ENCODE results near the gene KRTCAP2. TPM values are rescaled to one million over a fixed set of nuclear protein-coding genes. Genes with fewer than 3 reads are reported as not detected.

The KRTCAP2 gene
- total and polyA plus RNA-seq, 10 of the 15 experiments (the other 5 are each of a cell fraction or from before 2014, with no cell fraction given), result 61.3 to 238 (median 141) TPM

DNA sequence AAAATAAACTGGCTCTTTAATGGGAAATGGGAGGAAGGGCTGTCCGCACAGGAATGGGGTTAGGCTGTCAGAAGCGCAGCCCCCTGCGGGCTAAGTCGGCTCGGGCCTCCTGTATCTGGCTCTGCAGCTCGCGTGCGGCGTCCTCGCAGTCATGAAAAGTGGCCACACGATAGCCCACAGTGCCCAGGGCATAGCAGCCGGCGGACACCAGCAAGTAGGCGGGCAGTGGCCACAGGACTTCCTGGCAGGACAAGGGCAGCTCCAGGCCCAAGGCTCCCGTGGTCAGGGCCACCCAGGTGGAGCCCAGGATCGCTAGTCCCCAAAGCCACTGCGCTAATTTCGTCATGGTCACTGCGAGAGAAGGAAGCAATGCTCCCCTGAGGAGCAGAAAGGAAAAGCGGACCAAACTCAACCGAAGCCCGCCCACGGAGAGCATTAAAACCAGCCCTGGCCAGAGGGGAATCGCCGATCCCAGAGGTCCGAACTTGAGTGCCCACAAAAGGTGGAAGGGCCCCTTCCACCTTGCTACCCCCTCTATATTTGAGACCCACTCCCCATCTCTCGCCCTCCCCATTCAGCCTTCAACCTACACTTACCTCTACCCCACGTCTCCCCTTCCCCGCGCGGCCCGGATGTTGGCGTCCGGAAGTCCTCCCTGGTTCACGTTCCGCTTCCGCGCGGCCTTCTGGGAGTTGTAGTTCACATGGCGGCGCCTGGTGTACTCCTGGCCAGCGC lies 33.0 kb downstream of the KRTCAP2 start, which contains the start of gene DPM3 (continued):
- TF ChIP-seq, protein P1, sequence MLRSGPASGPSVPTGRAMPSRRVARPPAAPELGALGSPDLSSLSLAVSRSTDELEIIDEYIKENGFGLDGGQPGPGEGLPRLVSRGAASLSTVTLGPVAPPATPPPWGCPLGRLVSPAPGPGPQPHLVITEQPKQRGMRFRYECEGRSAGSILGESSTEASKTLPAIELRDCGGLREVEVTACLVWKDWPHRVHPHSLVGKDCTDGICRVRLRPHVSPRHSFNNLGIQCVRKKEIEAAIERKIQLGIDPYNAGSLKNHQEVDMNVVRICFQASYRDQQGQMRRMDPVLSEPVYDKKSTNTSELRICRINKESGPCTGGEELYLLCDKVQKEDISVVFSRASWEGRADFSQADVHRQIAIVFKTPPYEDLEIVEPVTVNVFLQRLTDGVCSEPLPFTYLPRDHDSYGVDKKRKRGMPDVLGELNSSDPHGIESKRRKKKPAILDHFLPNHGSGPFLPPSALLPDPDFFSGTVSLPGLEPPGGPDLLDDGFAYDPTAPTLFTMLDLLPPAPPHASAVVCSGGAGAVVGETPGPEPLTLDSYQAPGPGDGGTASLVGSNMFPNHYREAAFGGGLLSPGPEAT (IDR thresholded peaks at IDR 0.05; ENCODE audit: low read depth), result peak; percentile 68; the same call in 1 of the 2 replicates

DNA sequence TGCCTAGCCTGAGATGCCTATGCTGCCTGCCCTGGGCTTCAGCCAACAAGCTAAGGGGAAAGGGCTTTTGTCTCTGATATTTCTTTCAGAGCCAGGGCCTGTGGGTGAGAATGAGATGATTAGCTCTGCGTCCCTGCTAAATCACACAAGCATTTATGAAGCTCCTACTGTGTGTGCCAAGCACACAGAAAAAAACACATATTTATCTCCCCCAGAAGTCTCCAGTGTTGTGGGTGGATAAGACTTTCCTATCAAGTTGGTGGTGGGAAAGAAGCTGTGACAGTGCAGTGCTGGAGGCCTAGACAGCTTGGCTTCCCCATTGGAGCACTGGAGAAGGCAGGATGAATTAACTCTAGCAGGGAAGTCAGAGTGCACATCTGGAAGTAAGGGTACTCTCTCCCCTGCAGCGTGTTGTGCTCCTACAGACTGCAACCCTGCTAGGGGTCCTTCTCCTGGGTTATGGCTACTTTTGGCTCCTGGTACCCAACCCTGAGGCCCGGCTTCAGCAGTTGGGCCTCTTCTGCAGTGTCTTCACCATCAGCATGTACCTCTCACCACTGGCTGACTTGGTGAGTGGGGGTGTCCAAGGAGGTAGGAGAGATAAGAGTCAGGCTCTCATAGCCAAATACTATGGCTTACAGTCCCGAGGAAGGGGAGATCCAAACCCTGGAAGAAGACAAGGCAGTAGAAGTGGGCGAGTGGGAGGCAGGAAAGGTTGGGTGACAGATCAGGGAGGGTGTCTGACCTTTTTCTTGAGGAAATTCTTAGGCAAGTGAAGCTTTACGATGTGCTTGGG lies 35.8 kb downstream of the KRTCAP2 start:
- DNase-seq (ENCODE audit: low read depth, low spot score) (no peak), FAIRE-seq (no peak), ATAC-seq (no peak)
- H3K4me3 ChIP-seq, result peak overlapping the region; percentile 90
- SMC1A ChIA-PET (ENCODE audit: uncharacterized antibody, unreplicated experiment), result interaction anchor here (0.6 to 1.4 kb wide), 5 partner anchors 9 to 46 kb away, joined by 3 to 6 read pairs (median 4); partner anchors contain the start of gene KRTCAP2
- CTCF ChIA-PET, result interaction anchor here (0.9 to 6.0 kb wide), 6 partner anchors 9 to 52 kb away, joined by 3 to 37 read pairs (median 4); partner anchors contain the start of genes KRTCAP2 and TRIM46
- no peaks in the 10 kb centered on the region for H3K9me3 ChIP-seq (replicated peaks; ENCODE audit: control insufficient read depth, insufficient read depth, low read length)
- no peaks in the 10 kb centered on the region for H4K20me1 ChIP-seq (ENCODE audit: control insufficient read depth, insufficient read depth)
- peaks cover 30% of the 10 kb centered on the region for H3K79me2 ChIP-seq (ENCODE audit: control insufficient read depth, insufficient read depth, low read length)
- H2AFZ ChIP-seq (ENCODE audit: control insufficient read depth, low read depth, low read length), result no peak overlapping the region
- POLR2A ChIA-PET, result interaction anchor here (0.6 to 2.9 kb wide), 10 partner anchors 8 to 975 kb away, joined by 3 to 18 read pairs (median 4); partner anchors contain the start of gene KRTCAP2
- H3K4me1 ChIP-seq (ENCODE audit: control insufficient read depth, insufficient read depth, low read length), result peaks cover 13% of the 10 kb centered on the region
- H3K27me3 ChIP-seq (replicated peaks in 1 of 2; ENCODE audit: control insufficient read depth in 2 of 2, insufficient read depth in 2 of 2, low read length in 1 of 2), result no peaks in the 10 kb centered on the region
- peak overlapping the region; percentile 97 for H3K9ac ChIP-seq (ENCODE audit: control insufficient read depth, insufficient read depth, low read length)
- peak overlapping the region; percentile 100 for H3K4me2 ChIP-seq (ENCODE audit: control insufficient read depth, insufficient read depth)
- no TSS peak for BruUV-seq (replicated peaks)
- H3K36me3 ChIP-seq (ENCODE audit: control insufficient read depth in 2 of 2, insufficient read depth in 2 of 2, low read length in 1 of 2), result peaks cover 0 to 3% of the 10 kb centered on the region in 2 experiments; a peak in 2 of 4 replicates
- intact Hi-C loops (cut with micrococcal nuclease; ENCODE audit: unreplicated experiment) (loop anchor here (5.0 kb wide), 1 partner anchor 35 kb away; the partner anchor contains the start of genes KRTCAP2 and TRIM46), in situ Hi-C loops (cut with MboI) (no loop called here)
- peak overlapping the region; percentile 97 for H3K27ac ChIP-seq (ENCODE audit: control insufficient read depth, insufficient read depth)
- whole genome bisulfite sequencing (ENCODE audit: insufficient coverage, insufficient replicate concordance, low lambda C conversion rate, missing lambda C conversion rate), result 91% methylated on average over 6 of the region's 6 CpGs
- RAD21 ChIA-PET (ENCODE audit: unreplicated experiment), result interaction anchor here (2.0 kb wide), 2 partner anchors 30 to 36 kb away, joined by 6 to 7 read pairs; partner anchors contain the start of gene KRTCAP2
- TF ChIP-seq NR2F1 (conservative IDR thresholded peaks at IDR 0.05), result no peak
- no peak for TF ChIP-seq PAX5 (IDR thresholded peaks at IDR 0.05; ENCODE audit: borderline replicate concordance, low read depth, low read length)
- TF ChIP-seq TAF1 (IDR thresholded peaks at IDR 0.05; ENCODE audit: borderline replicate concordance, low read depth, low read length), result no peak
- no peak for TF ChIP-seq SMARCA5 (IDR thresholded peaks at IDR 0.05)
- TF ChIP-seq NFXL1 (IDR thresholded peaks at IDR 0.05; ENCODE audit: borderline replicate concordance), result no peak
- TF ChIP-seq ZNF384 (IDR thresholded peaks at IDR 0.05; ENCODE audit: borderline replicate concordance, low read depth, low read length), result no peak
- TF ChIP-seq NFYA (IDR thresholded peaks at IDR 0.05; ENCODE audit: borderline replicate concordance, low read depth, low read length), result no peak
- TF ChIP-seq, protein P2, sequence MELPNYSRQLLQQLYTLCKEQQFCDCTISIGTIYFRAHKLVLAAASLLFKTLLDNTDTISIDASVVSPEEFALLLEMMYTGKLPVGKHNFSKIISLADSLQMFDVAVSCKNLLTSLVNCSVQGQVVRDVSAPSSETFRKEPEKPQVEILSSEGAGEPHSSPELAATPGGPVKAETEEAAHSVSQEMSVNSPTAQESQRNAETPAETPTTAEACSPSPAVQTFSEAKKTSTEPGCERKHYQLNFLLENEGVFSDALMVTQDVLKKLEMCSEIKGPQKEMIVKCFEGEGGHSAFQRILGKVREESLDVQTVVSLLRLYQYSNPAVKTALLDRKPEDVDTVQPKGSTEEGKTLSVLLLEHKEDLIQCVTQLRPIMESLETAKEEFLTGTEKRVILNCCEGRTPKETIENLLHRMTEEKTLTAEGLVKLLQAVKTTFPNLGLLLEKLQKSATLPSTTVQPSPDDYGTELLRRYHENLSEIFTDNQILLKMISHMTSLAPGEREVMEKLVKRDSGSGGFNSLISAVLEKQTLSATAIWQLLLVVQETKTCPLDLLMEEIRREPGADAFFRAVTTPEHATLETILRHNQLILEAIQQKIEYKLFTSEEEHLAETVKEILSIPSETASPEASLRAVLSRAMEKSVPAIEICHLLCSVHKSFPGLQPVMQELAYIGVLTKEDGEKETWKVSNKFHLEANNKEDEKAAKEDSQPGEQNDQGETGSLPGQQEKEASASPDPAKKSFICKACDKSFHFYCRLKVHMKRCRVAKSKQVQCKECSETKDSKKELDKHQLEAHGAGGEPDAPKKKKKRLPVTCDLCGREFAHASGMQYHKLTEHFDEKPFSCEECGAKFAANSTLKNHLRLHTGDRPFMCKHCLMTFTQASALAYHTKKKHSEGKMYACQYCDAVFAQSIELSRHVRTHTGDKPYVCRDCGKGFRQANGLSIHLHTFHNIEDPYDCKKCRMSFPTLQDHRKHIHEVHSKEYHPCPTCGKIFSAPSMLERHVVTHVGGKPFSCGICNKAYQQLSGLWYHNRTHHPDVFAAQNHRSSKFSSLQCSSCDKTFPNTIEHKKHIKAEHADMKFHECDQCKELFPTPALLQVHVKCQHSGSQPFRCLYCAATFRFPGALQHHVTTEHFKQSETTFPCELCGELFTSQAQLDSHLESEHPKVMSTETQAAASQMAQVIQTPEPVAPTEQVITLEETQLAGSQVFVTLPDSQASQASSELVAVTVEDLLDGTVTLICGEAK (IDR thresholded peaks at IDR 0.05; ENCODE audit: borderline replicate concordance), result no peak
- TF ChIP-seq SREBF1 (IDR thresholded peaks at IDR 0.05; ENCODE audit: low read length), result no peak
- no peak for TF ChIP-seq CREM (IDR thresholded peaks at IDR 0.05; ENCODE audit: low read depth)
- TF ChIP-seq EED (IDR thresholded peaks at IDR 0.05; ENCODE audit: low read depth), result no peak
- no peak for TF ChIP-seq CBX5 (IDR thresholded peaks at IDR 0.05; ENCODE audit: low read depth)
- no peak for TF ChIP-seq SIX5 (IDR thresholded peaks at IDR 0.05; ENCODE audit: low read depth, low read length, severe bottlenecking)
- no peak for TF ChIP-seq SREBF2 (IDR thresholded peaks at IDR 0.05; ENCODE audit: low read length)

Measured in GM12878 (cell line).